Fibroblast of lung (primary cell): ENCODE measurements around the gene CCDC57.

ENCODE experiments used
- CTCF ChIP-seq, 2 donors: IDR thresholded peaks in 1 of 2; conservative IDR thresholded peaks in 1 of 2; 1 replicate in 1 of 2; 2 replicates in 1 of 2; pipeline ENCODE4 v1.5.1; 2011 to 2012; ENCODE audit warnings: low read length in 2 of 2, control low read depth in 1 of 2, inconsistent platforms in 1 of 2, low read depth in 1 of 2, mild to moderate bottlenecking in 1 of 2
- EZH2 ChIP-seq: IDR thresholded peaks from 2 replicates; pipeline ENCODE4 v1.5.1; 2012; ENCODE audit warnings: low read length, control low read depth, mild to moderate bottlenecking; ENCODE audit errors: missing control alignments

- TF ChIP-seq CTCF (conservative IDR thresholded peaks at IDR 0.05 in 1 of 2, IDR thresholded peaks at IDR 0.05 in 1 of 2; ENCODE audit: low read depth in 1 of 2, low read length in 2 of 2) (no peak), EZH2 (no peak)
Observed at GRCh38 chr17:82247856-82248671, 35.4 kb upstream of the CCDC57 start.
